CD4-positive, alpha-beta T cell (primary cell): ENCODE results near the gene KLF8. TPM values are rescaled to one million over a fixed set of nuclear protein-coding genes. Genes with fewer than 3 reads are reported as not detected.

ENCODE experiments used
- ATAC-seq: fragments of 200-7000 bp; cut with Tn5 transposase; one replicate; pipeline ENCODE4 v1.10.0; 2022; ENCODE audit warnings: mild to moderate bottlenecking; ENCODE audit not compliant: poor library complexity
- CTCF ChIA-PET: fragments of 350-600 bp; sonication (Branson Sonifier 250); formaldehyde crosslinking; loops from one replicate; lab custom pipeline; 2021; ENCODE audit warnings: antibody characterized with exemption, inconsistent platforms; lab: Charles Lee
- POLR2A ChIA-PET: fragments of 350-600 bp; sonication (Branson Sonifier 250); formaldehyde crosslinking; loops from one replicate; lab custom pipeline; 2021; ENCODE audit warnings: antibody characterized with exemption, inconsistent platforms; lab: Charles Lee
- DNase-seq, 14 experiments: peaks; one replicate each; pipeline ENCODE4 v3.0.0-alpha.2; 2013 to 2020; ENCODE audit warnings: mixed read lengths in 2 of 14
- H3K27ac ChIP-seq, 2 donors: one replicate each; pipeline versions ENCODE4 v1.5.1 to v1.7.0; 2013; ENCODE audit warnings: low read length in 2 of 2, low read depth in 1 of 2, mild to moderate bottlenecking in 1 of 2
- H3K27me3 ChIP-seq, 2 experiments: 1 replicate in 1 of 2; 2 replicates in 1 of 2; pipeline versions ENCODE4 v1.6.1 to v1.7.0; 2013; ENCODE audit warnings: low read length in 2 of 2, control low read depth in 1 of 2, mild to moderate bottlenecking in 1 of 2, moderate library complexity in 1 of 2; ENCODE audit not compliant: insufficient read depth in 2 of 2, control insufficient read depth in 1 of 2
- H3K36me3 ChIP-seq: one replicate; pipeline ENCODE4 v1.6.1; 2013; ENCODE audit warnings: low read length, control low read depth; ENCODE audit not compliant: insufficient read depth
- H3K4me1 ChIP-seq: one replicate; pipeline ENCODE4 v1.6.1; 2013; ENCODE audit warnings: low read length, control low read depth; ENCODE audit not compliant: insufficient read depth
- H3K4me3 ChIP-seq: one replicate; pipeline ENCODE4 v1.5.1; 2013; ENCODE audit warnings: mild to moderate bottlenecking, low read length, moderate library complexity
- H3K9me3 ChIP-seq, 2 experiments: 1 replicate in 1 of 2; 2 replicates in 1 of 2; pipeline versions ENCODE4 v1.6.1 to v1.7.0; 2013; ENCODE audit warnings: low read length in 2 of 2, mild to moderate bottlenecking in 2 of 2, control low read depth in 1 of 2, moderate library complexity in 1 of 2; ENCODE audit not compliant: control insufficient read depth in 1 of 2, insufficient read depth in 1 of 2
- H3K27ac Mint-ChIP-seq: one replicate; pipeline ENCODE4 v1.8.0; 2020; ENCODE audit warnings: mixed read lengths
- H3K27me3 Mint-ChIP-seq: one replicate; pipeline ENCODE4 v1.8.0; 2021; ENCODE audit warnings: mixed read lengths
- H3K36me3 Mint-ChIP-seq: one replicate; pipeline ENCODE4 v1.8.0; 2021; ENCODE audit warnings: low read depth, mixed read lengths
- H3K4me1 Mint-ChIP-seq: one replicate; pipeline ENCODE4 v1.8.0; 2021; ENCODE audit warnings: low read depth, mixed read lengths
- H3K4me3 Mint-ChIP-seq: one replicate; pipeline ENCODE4 v1.8.0; 2020; ENCODE audit warnings: mild to moderate bottlenecking, mixed read lengths
- H3K9me3 Mint-ChIP-seq: one replicate; pipeline ENCODE4 v1.8.0; 2020; ENCODE audit warnings: mixed read lengths
- intact Hi-C, 2 experiments: fragments of 100-400 bp; cut with DNase I in 1 of 2; cut with micrococcal nuclease in 1 of 2; formaldehyde crosslinking; loops; one replicate each; pipeline versions ENCODE4 v1.15.1 to v1.9.0; 2023 to 2025; cut with DNase I, micrococcal nuclease
- total RNA-seq, 174 experiments: library from RNA in 2 of 174; stranded (reverse) in 2 of 174; gene quantifications; one replicate each; pipeline ENCODE4 v1.2.3 and lab custom pipeline; 2021 to 2026
- TF ChIP-seq, protein P1 (sequence below): fragments of 200-600 bp; IDR thresholded peaks from one replicate; pipeline ENCODE4 v1.8.0; 2022; ENCODE audit warnings: antibody characterized with exemption, mild to moderate bottlenecking

KLF8 gene
- total RNA-seq, 2 experiments from 2014 or later = 5.6 to 6.2 TPM

DNA sequence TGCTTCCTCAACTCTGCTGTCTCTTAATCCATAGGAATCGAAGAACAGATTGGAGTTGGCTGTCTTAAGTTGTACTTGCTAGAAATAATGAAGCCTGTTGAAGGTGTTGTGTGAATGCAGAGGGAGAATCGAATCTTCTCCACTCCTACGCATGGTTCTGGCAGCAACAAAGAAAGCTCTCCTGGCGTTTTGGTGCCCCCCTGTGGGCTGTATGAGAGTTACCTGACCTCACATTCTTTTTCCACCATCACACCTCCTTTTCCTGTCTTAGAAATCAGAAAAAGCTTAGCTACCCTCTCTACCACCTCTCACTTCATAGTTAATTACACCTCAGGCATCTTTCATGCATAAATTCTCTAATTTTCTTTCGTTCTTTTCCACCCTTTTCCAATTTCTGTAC lies 16.3 kb downstream of the KLF8 start:
- DNase-seq = peak; percentile 21 to 74 (median 44)
- Histone ChIP-seq H3K4me3 (no peak overlapping the region), H3K4me1 (no peaks in the 10 kb centered on the region), H3K36me3 (no peaks in the 10 kb centered on the region), H3K9me3 (no peaks in the 10 kb centered on the region), H3K27ac (no peak overlapping the region), H3K27me3 (no peaks in the 10 kb centered on the region)
- H3K27me3 Mint-ChIP-seq = no peaks in the 10 kb centered on the region
- H3K4me1 Mint-ChIP-seq = peaks cover 11% of the 10 kb centered on the region
- CTCF ChIA-PET = interaction anchor here (0.6 to 1.7 kb wide), 6 partner anchors 9 to 762 kb away, joined by 3 to 7 read pairs (median 4); partner anchors contain the start of gene KLF8
- H3K36me3 Mint-ChIP-seq = no peaks in the 10 kb centered on the region
- POLR2A ChIA-PET = interaction anchor here (1.1 to 2.2 kb wide), 2 partner anchors 531 to 759 kb away, joined by 5 to 7 read pairs; partner anchors contain the start of genes RRAGB and USP51
- no peak overlapping the region for H3K27ac Mint-ChIP-seq
- no peak overlapping the region for H3K4me3 Mint-ChIP-seq
- TF ChIP-seq, protein P1, sequence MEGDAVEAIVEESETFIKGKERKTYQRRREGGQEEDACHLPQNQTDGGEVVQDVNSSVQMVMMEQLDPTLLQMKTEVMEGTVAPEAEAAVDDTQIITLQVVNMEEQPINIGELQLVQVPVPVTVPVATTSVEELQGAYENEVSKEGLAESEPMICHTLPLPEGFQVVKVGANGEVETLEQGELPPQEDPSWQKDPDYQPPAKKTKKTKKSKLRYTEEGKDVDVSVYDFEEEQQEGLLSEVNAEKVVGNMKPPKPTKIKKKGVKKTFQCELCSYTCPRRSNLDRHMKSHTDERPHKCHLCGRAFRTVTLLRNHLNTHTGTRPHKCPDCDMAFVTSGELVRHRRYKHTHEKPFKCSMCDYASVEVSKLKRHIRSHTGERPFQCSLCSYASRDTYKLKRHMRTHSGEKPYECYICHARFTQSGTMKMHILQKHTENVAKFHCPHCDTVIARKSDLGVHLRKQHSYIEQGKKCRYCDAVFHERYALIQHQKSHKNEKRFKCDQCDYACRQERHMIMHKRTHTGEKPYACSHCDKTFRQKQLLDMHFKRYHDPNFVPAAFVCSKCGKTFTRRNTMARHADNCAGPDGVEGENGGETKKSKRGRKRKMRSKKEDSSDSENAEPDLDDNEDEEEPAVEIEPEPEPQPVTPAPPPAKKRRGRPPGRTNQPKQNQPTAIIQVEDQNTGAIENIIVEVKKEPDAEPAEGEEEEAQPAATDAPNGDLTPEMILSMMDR = peak; percentile 64
- intact Hi-C loops = loop anchor here (2.0 to 10.0 kb wide), 7 partner anchors 821 to 1424 kb away; no protein-coding TSS in a partner anchor
- peak; percentile 78 for ATAC-seq
- no peaks in the 10 kb centered on the region for H3K9me3 Mint-ChIP-seq

DNA sequence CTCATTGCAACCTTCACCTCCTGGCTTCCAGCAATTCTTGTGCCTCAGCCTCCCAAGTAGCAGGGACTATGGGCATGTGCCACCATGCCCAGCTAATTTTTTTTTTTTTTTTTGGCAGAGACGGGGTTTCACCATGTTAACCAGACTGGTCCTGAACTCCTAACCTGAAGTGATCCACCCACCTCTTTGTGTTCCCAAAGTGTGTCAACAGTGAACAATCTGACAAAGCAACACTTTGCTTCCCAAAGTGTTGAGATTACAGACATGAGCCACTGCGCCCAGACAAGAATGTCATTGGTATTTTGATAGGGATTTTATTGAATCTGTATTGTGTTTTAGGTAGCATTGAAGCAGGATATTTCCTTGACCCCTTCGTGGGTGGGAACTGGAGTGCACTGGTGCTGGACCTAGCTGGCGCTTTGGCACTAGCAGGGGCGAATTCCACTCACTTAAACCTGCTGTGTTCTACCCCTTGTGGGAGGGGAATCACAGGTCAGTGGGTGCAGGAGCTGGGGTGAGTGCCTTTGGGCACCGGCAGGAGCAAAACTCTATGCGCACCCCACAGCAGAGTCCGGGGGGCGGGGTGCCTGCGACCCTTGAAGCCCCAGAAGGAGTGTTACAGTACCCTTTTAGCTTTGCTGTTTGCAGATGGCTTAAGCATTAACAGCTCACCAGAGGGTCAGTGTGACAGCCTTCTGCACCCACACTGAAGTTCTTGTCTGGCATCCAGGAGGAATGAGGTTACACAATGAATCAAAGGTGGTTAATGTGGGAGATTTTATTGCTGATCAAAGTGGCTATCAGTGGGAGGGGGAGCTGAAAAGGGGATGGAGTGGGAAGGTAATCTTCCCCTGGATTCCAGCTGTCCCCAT lies 21.9 kb downstream of the KLF8 start:
- no peaks in the 10 kb centered on the region for H3K4me1 ChIP-seq
- no peak for DNase-seq
- Mint-ChIP-seq H3K9me3 (no peaks in the 10 kb centered on the region), H3K4me1 (no peaks in the 10 kb centered on the region), H3K27me3 (no peaks in the 10 kb centered on the region), H3K36me3 (no peaks in the 10 kb centered on the region), H3K27ac (no peak overlapping the region), H3K4me3 (no peak overlapping the region)
- no peak for ATAC-seq
- no peaks in the 10 kb centered on the region for H3K9me3 ChIP-seq
- CTCF ChIA-PET = no interaction called here
- POLR2A ChIA-PET = no interaction called here
- H3K27me3 ChIP-seq = no peaks in the 10 kb centered on the region
- intact Hi-C loops = no loop called here
- no peaks in the 10 kb centered on the region for H3K36me3 ChIP-seq
- no peak overlapping the region for H3K27ac ChIP-seq
- TF ChIP-seq, protein P1 = no peak
- no peak overlapping the region for H3K4me3 ChIP-seq

DNA sequence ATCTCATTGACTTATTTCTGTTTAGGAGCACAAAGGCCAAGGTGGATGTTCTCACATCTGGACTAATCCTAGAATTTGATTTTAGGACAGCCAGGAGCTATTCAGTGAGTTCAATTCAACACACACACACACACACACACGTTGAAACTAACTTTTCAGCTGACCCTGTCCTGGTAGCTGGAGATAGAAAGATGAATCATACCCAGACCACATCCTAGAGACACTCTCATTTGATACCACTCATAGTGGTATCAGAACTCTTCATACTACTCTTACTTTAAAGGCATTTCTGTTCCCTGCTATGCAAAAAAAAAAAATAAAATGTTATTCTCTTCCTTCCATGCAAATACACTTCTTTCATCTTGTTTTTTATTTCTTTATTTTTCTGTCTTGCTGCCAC lies 36.7 kb downstream of the KLF8 start:
- intact Hi-C loops = no loop called here
- no peaks in the 10 kb centered on the region for H3K36me3 ChIP-seq
- Mint-ChIP-seq H3K9me3 (no peaks in the 10 kb centered on the region), H3K36me3 (peaks cover 5% of the 10 kb centered on the region), H3K27me3 (no peaks in the 10 kb centered on the region), H3K27ac (no peak overlapping the region), H3K4me1 (no peaks in the 10 kb centered on the region), H3K4me3 (no peak overlapping the region)
- ATAC-seq (no peak), DNase-seq (no peak)
- no peaks in the 10 kb centered on the region for H3K4me1 ChIP-seq
- H3K27ac ChIP-seq = no peak overlapping the region
- CTCF ChIA-PET = no interaction called here
- H3K9me3 ChIP-seq = no peaks in the 10 kb centered on the region
- TF ChIP-seq, protein P1 = no peak
- H3K27me3 ChIP-seq = no peaks in the 10 kb centered on the region
- H3K4me3 ChIP-seq = no peak overlapping the region
- POLR2A ChIA-PET = no interaction called here
